ENCODE results near the gene NSUN5.

DNA sequence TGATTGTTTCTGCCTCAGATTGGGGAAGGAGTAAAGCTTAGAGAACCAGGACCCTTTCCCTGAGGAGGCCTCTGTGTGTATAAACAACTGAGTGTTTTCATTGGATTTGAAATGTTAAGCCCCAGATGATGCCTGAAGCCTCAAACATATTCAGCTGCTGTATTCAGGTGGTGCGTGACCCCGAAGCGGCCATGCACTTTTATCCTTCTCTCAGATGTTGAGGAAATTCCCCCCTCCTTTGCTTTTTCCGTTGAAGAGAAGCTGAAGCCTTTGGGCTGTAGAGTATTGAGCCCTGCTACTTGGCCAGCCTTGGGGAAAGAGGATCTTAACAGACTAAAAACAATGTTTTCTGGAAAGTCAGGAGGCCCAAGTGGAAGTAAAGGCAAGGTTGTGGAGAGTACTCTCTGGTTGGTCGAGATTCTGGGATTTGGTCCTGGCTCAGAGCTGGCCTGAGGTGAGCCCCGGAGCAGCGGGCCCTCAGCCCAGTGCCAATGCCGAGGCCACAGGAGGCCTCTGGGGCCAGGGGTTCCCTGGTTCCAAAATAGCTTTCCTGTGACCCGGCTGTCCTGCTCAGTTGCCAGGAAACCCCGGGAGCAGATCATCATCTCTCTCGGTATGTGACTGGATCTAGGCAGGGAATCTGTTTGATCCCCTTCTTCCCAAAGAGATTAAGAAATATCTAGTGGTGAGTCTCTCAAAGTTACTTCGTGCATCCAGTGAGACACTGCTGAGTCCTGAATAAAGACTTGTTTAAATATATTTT is 41.9 kb upstream of the NSUN5 start:
- TF ChIP-seq HNRNPLL (IDR thresholded peaks at IDR 0.05; ENCODE audit: low read depth, low read length, poor library complexity, severe bottlenecking) (no peak), ZNF408 (CRISPR knock-in tag; IDR thresholded peaks at IDR 0.05; ENCODE audit: low read depth) (no peak), BACH1 (tag; IDR thresholded peaks at IDR 0.05) (no peak), POLR2A (conservative IDR thresholded peaks at IDR 0.05) (no peak), DPF2 (IDR thresholded peaks at IDR 0.05) (no peak), WHSC1 (IDR thresholded peaks at IDR 0.05; ENCODE audit: low read length) (no peak), HDAC8 (tag; IDR thresholded peaks at IDR 0.05) (no peak), PCBP1 (IDR thresholded peaks at IDR 0.05; ENCODE audit: low read depth, low read length, poor library complexity, severe bottlenecking) (no peak), BRD4 (IDR thresholded peaks at IDR 0.05) (no peak), NCOR1 (IDR thresholded peaks at IDR 0.05) (no peak), XRCC3 (IDR thresholded peaks at IDR 0.05) (no peak)
- TF ChIP-seq, protein P1, sequence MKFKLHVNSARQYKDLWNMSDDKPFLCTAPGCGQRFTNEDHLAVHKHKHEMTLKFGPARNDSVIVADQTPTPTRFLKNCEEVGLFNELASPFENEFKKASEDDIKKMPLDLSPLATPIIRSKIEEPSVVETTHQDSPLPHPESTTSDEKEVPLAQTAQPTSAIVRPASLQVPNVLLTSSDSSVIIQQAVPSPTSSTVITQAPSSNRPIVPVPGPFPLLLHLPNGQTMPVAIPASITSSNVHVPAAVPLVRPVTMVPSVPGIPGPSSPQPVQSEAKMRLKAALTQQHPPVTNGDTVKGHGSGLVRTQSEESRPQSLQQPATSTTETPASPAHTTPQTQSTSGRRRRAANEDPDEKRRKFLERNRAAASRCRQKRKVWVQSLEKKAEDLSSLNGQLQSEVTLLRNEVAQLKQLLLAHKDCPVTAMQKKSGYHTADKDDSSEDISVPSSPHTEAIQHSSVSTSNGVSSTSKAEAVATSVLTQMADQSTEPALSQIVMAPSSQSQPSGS (CRISPR knock-in tag; IDR thresholded peaks at IDR 0.05): no peak
- TF ChIP-seq, protein P2, sequence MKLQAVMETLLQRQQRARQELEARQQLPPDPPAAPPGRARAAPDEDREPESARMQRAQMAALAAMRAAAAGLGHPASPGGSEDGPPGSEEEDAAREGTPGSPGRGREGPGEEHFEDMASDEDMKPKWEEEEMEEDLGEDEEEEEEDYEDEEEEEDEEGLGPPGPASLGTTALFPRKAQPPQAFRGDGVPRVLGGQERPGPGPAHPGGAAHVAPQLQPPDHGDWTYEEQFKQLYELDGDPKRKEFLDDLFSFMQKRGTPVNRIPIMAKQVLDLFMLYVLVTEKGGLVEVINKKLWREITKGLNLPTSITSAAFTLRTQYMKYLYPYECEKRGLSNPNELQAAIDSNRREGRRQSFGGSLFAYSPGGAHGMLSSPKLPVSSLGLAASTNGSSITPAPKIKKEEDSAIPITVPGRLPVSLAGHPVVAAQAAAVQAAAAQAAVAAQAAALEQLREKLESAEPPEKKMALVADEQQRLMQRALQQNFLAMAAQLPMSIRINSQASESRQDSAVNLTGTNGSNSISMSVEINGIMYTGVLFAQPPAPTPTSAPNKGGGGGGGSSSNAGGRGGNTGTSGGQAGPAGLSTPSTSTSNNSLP (IDR thresholded peaks at IDR 0.05; ENCODE audit: borderline replicate concordance, low read depth, low read length): no peak

All from K562 (cell line).